ENCODE results near the gene ZSWIM5. TPM values are rescaled to one million over a fixed set of nuclear protein-coding genes. Genes with fewer than 3 reads are reported as not detected.
"Not testable (repeated sequence)": the region's sequence is repeated elsewhere in the genome, so short reads cannot be mapped to it uniquely, and the experiment has no call there.

Gene ZSWIM5
- total RNA-seq, 1 donor from 2014 or later = 4.1 TPM

GRCh38 chr1:45084562-45084961 is 121.8 kb downstream of the ZSWIM5 start:
- Histone ChIP-seq H3K27me3 (no peaks in the 10 kb centered on the region), H3K27ac (no peak overlapping the region), H3K9me3 (no peaks in the 10 kb centered on the region), H3K4me3 (no peak overlapping the region), H3K36me3 (no peaks in the 10 kb centered on the region), H3K4me1 (no peaks in the 10 kb centered on the region)
- DNase-seq (no peak), ATAC-seq (no peak)
- intact Hi-C loops (cut with DNase I) = no loop called here
- TF ChIP-seq CTCF (IDR thresholded peaks at IDR 0.05) = no peak

GRCh38 chr1:45079533-45079932 is 126.9 kb downstream of the ZSWIM5 start:
- intact Hi-C loops (cut with DNase I) = no loop called here
- no peaks in the 10 kb centered on the region for H3K4me1 ChIP-seq
- no peaks in the 10 kb centered on the region for H3K27me3 ChIP-seq
- DNase-seq (no peak), ATAC-seq (no peak)
- H3K36me3 ChIP-seq = no peaks in the 10 kb centered on the region
- H3K9me3 ChIP-seq = no peaks in the 10 kb centered on the region
- no peak for TF ChIP-seq CTCF (IDR thresholded peaks at IDR 0.05)
- no peak overlapping the region for H3K4me3 ChIP-seq
- no peak overlapping the region for H3K27ac ChIP-seq

GRCh38 chr1:45076959-45077358 is 129.4 kb downstream of the ZSWIM5 start:
- H3K36me3 ChIP-seq; DNase-seq; H3K9me3 ChIP-seq; ATAC-seq; H3K27ac ChIP-seq; intact Hi-C loops (cut with DNase I); H3K27me3 ChIP-seq; H3K4me1 ChIP-seq; H3K4me3 ChIP-seq: not testable (repeated sequence)

- TF ChIP-seq CTCF (IDR thresholded peaks at IDR 0.05) = no peak
- Histone ChIP-seq H3K4me3 (no peak overlapping the region), H3K4me1 (no peaks in the 10 kb centered on the region), H3K9me3 (no peaks in the 10 kb centered on the region), H3K27ac (no peak overlapping the region), H3K27me3 (no peaks in the 10 kb centered on the region), H3K36me3 (no peaks in the 10 kb centered on the region)
- ATAC-seq (no peak), DNase-seq (no peak)
- intact Hi-C loops (cut with DNase I) = no loop called here
These were observed 134.8 kb downstream of the ZSWIM5 start for GRCh38 chr1:45071567-45071966.

GRCh38 chr1:45067806-45068205 is 138.6 kb downstream of the ZSWIM5 start:
- Histone ChIP-seq H3K36me3 (no peaks in the 10 kb centered on the region), H3K4me3 (no peak overlapping the region), H3K9me3 (no peaks in the 10 kb centered on the region), H3K27me3 (no peaks in the 10 kb centered on the region), H3K4me1 (no peaks in the 10 kb centered on the region), H3K27ac (no peak overlapping the region)
- intact Hi-C loops (cut with DNase I) = no loop called here
- no peak for ATAC-seq
- TF ChIP-seq CTCF (IDR thresholded peaks at IDR 0.05) = no peak
- DNase-seq = no peak

- H3K9me3 ChIP-seq = no peaks in the 10 kb centered on the region
These were observed 141.3 kb downstream of the ZSWIM5 start for GRCh38 chr1:45065083-45065482.

GRCh38 chr1:45062463-45062862 is 143.9 kb downstream of the ZSWIM5 start:
- intact Hi-C loops (cut with DNase I); ATAC-seq; H3K27ac ChIP-seq; H3K4me1 ChIP-seq; H3K4me3 ChIP-seq; H3K36me3 ChIP-seq; DNase-seq; H3K27me3 ChIP-seq; H3K9me3 ChIP-seq: not testable (repeated sequence)

More at GRCh38 chr1:45065083-45065482, 141.3 kb downstream of the ZSWIM5 start:
- ATAC-seq (no peak), DNase-seq (no peak)
- intact Hi-C loops (cut with DNase I) = no loop called here
- Histone ChIP-seq H3K4me1 (no peaks in the 10 kb centered on the region), H3K27me3 (no peaks in the 10 kb centered on the region), H3K27ac (no peak overlapping the region), H3K4me3 (no peak overlapping the region), H3K36me3 (no peaks in the 10 kb centered on the region)
- no peak for TF ChIP-seq CTCF (IDR thresholded peaks at IDR 0.05)

Data from upper lobe of right lung (tissue), 1 donor.